GM12873 (cell line): ENCODE data around the gene IER2.

Experiments used
- CTCF ChIP-seq: IDR thresholded peaks from 2 replicates; pipeline ENCODE4 v1.5.1; 2012; ENCODE audit warnings: low read depth, mild to moderate bottlenecking, moderate library complexity, low read length, control low read depth; ENCODE audit not compliant: insufficient read depth; ENCODE audit errors: missing control alignments

The IER2 gene

DNA sequence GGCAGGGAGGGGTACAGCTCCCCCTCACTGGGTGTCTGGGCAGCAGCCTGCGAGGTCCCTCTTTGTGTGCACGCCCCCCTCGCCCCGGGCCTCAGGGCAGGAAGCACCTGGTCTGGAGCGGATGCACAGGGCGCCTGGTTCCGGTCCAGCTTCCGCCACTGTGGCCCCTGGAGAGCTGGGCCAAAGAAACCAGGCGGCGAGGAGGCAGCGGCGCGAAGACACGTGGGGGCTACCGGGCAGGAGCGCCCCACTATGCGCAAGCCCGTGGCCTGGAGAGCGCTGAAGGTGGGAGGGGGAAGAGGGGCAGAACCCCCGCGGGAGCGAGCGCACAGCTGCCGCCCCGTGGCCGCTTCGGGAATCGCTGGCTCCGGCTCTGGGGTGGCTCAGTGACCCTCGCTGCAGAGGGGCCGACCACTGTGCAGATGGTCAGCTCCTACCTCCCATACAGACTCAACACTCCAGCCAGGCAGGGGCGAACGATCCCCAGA is 45.8 kb upstream of the IER2 start:
- TF ChIP-seq CTCF = peak; percentile 97

- TF ChIP-seq CTCF = no peak
Observed at GRCh38 chr19:13104848-13105711, 45.1 kb upstream of the IER2 start.

- TF ChIP-seq CTCF = no peak
Observed at GRCh38 chr19:13109361-13110098, 40.7 kb upstream of the IER2 start.

DNA sequence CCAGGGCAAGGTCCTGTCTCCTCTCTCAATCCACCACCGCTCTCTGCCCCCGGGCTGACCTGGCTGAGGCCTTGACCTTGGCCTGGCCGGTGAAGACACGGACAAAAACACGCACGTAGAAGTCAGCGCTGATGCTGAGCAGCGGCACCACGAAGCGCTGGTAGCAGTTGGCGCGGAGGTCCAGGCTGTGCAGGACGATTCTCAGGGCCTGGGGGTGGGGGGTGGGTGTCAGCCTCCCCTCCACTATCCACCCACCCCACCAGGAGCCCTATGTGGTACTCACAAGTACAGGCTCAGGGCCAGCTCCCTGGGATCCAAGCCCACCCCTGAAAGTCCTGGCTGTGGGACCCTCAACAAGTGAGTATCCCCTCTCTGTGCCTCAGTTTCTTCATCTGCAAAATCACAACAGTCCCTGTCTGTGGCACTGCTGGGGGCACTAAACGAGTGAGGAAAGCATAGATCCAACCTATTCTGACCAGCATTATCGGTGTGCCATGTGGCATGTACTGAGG is 40.1 kb upstream of the IER2 start:
- no peak for TF ChIP-seq CTCF

- no peak for TF ChIP-seq CTCF
Observed at GRCh38 chr19:13112555-13112954, 37.7 kb upstream of the IER2 start.

GRCh38 chr19:13115936-13116281 is 34.3 kb upstream of the IER2 start:
- TF ChIP-seq CTCF = no peak

GRCh38 chr19:13116282-13117175 is 33.7 kb upstream of the IER2 start, which contains the start of gene TRMT1:
TRMT1 (minus strand) TSS chr19:13116740; CDS start chr19:13116399, 341 bp downstream.
- TF ChIP-seq CTCF = no peak
